Cardiac septum (tissue), 1 donor: Measurements from ENCODE around the gene MLST8. TPM values are rescaled to one million over a fixed set of nuclear protein-coding genes. Genes with fewer than 3 reads are reported as not detected.

ENCODE experiments used
- DNase-seq: peaks from one replicate; pipeline ENCODE4 v3.0.0-alpha.2; 2020; ENCODE audit warnings: low spot score
- intact Hi-C: fragments of 100-400 bp; cut with DNase I; formaldehyde crosslinking; loops from one replicate; pipeline ENCODE4 v1.14.0; 2022
- total RNA-seq: library from RNA; stranded (reverse); fragmentation: NEBNext Ultra II Directional; extraction: Animal tissue kit (Norgen Biotek cat#: 25700); gene quantifications from one replicate; pipeline ENCODE4 v1.2.1, GENCODE V29; 2021
- donor health status: DM: no; HTN: no; CAD: no.

MLST8 gene
- total RNA-seq, 1 donor from 2014 or later, result 26.3 TPM

DNA sequence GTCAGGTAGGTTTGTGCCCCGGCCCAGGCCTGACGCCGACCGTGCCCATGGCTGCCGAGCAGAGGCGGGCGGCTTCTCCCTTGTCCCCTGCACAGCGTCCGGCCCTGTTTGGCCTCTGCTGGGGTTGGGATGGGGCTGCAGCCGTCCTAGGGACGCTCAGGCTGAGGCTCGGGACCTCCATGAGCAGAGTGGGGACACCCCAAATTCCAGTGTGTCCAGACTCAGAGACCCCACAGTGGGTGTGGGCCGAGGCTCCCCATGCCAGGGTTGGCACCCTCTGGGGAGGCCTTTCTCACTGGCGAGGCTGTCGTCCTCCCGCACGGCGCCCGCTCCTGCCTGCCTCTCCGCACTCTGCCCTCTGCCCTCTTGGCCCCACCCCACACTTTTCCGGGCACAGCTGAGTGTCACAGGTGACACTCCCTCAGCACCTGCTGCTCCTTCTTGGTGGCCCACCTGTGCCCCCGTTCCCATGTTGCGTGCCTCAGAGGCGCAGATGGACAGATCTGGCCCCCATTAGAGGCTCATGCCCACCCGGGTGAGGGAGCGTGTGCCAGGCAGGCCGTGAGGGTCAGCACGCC, 33.6 kb upstream of the MLST8 start:
- DNase-seq, result no peak
- intact Hi-C loops, result no loop called here

GRCh38 chr16:2172688-2173335, 32.4 kb upstream of the MLST8 start:
- DNase-seq, result no peak
- intact Hi-C loops, result no loop called here

GRCh38 chr16:2173366-2173765, 31.9 kb upstream of the MLST8 start:
- DNase-seq, result no peak
- intact Hi-C loops, result no loop called here

- no peak for DNase-seq
- intact Hi-C loops, result no loop called here
These were observed 31.3 kb upstream of the MLST8 start for GRCh38 chr16:2173916-2174315.

DNA sequence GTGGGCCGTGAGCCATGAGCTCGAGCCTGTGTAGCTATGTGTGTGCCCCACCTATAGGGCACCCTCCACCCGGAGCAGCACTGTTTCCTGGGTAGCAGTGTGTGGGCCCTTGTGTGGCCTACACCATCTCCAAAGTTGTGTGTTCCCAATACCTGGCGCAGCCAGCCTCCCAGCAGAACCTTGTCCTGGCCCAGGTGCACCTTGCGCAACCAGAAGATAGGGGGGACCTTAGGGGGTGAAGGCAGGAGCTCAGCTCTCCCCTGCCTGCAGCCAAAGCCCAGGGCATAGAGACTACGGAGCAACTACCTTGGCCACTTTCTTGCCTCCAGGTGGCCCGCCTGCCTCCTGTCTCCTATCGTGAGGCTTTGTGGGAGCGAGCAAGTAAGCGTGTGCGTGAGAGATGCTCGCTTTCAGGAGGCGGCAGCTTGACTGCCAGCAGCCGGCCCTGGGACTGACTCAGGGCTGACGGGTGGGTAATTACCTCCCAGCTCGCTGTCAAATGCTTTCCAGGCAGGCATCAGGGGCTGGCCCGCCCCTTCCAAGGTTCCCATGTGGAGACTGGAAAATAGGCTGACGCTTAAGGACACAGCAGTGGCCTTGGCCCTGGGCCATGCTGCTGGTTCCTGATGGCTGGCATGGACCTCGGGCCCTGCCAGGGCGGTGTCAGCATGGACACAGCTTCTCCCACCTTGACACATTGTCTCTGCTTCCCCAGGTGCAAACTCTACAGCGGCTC, 30.7 kb upstream of the MLST8 start:
- DNase-seq, result no peak
- intact Hi-C loops, result no loop called here

DNA sequence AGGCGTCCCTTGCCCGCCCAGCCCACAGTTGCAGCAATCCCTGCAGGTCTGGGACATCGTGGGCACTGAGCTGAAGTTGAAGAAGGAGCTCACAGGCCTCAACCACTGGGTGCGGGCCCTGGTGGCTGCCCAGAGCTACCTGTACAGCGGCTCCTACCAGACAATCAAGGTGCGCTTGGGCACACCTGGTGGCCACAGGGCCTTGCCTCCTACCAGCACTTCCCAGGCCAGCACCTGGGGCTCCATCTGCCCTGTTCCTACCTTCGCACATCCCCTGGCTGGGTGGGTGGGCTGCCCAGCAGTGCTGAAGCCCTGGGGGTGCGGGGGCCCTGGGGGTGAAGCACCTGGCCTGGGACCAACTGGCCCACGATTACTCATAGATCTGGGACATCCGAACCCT, 29.8 kb upstream of the MLST8 start:
- DNase-seq, result no peak
- intact Hi-C loops, result no loop called here

GRCh38 chr16:2176047-2176446, 29.2 kb upstream of the MLST8 start:
- intact Hi-C loops, result no loop called here

GRCh38 chr16:2177101-2177500, 28.2 kb upstream of the MLST8 start:
- DNase-seq, result no peak

More at GRCh38 chr16:2176047-2176446, 29.2 kb upstream of the MLST8 start:
- DNase-seq, result no peak

GRCh38 chr16:2177561-2177960, 27.7 kb upstream of the MLST8 start:
- intact Hi-C loops, result no loop called here
- no peak for DNase-seq

More at GRCh38 chr16:2177101-2177500, 28.2 kb upstream of the MLST8 start:
- intact Hi-C loops, result no loop called here

- no peak for DNase-seq
- intact Hi-C loops, result no loop called here
These were observed 26.7 kb upstream of the MLST8 start for GRCh38 chr16:2178321-2179106.

DNA sequence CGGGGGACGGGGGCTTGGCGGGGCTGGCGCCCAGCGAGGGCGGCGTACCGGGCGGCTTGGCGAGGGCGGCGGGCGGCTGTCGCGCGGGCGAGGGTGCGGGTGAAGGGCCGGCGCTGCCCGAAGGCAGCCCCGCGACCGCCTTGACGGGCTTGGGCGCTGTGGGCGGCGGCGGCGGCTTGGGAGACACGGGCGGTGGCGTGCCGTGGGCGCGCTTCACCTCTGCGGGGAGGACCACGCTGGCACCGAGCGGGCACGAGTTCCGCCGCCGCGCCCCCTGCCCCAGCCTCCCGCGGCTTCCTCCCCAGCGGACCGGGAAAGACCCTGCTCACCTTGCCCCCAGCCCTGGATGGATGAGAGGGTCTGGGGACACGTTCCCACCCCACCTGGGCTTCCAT, 26.1 kb upstream of the MLST8 start:
- DNase-seq, result no peak
- intact Hi-C loops, result no loop called here

DNA sequence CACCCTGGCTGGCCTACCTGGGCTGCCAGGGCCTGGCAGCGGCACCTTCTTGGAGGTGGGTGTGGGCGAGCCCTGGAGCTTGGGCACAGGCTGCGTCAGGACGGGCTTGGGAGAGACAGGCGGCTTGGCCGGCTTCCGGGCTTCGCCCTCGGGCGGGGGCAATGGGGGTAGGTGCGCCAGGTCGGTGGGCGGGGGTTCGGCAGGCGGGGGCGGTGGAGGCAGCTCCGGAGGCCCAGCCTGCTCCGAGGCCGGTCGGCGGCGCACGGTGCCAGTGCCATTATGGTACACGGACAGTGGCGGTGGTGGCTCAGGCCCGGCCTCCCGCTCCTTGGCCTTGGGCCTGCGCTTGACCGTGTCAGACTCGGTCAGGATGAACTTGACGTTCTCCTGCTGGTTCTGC, 25.7 kb upstream of the MLST8 start:
- intact Hi-C loops, result no loop called here
- DNase-seq, result no peak

GRCh38 chr16:2180461-2180860, 24.8 kb upstream of the MLST8 start:
- intact Hi-C loops, result no loop called here

DNA sequence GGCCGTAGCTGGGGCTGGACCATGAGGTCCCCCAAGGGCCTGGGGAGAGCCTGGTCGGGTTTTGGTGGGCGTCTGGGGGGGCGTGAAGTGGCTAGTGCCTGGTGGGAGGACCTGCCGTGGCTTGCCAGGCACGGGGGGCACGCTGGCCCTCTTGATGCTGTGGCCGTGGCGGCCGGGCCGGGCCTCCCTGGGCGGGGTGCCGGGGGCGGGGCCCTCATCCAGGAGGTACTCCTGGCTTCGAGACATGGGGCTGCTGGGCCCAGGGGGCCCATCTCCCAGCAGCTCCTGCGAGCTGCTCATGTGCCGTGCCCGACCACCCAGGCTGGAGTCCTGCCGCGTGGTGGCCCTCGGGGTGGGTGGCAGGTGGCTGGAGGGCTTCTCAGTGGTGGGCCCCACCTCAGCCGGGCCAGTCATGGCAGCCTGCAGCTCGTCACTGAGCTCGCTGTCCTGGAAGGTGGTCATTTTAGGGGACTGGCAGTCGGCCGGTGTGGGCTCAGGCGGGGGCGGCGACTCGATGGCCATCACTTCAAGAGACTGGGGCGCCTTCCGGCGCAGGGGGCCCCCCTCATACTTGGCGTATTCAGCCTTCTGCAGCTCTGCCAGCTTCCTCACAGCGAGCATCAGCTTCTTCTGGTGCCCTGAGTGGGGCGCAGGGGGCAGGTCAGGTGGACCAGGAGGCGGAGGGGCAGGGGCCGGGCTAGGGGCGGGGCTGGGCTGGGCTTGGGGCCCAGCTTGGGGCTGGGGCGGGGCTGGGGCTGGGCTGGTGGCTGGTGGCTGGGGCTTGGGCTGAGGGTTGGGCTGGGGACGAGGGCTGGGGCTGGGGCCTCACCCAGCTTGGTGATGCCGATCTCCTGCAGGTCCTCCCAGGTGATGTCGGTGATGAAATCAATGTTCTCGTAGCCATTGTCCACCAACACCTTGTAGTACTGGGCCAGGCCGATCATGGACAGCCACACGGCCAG, 24.0 kb upstream of the MLST8 start:
- intact Hi-C loops, result no loop called here
- no peak for DNase-seq

More at GRCh38 chr16:2180461-2180860, 24.8 kb upstream of the MLST8 start:
- DNase-seq, result no peak

DNA sequence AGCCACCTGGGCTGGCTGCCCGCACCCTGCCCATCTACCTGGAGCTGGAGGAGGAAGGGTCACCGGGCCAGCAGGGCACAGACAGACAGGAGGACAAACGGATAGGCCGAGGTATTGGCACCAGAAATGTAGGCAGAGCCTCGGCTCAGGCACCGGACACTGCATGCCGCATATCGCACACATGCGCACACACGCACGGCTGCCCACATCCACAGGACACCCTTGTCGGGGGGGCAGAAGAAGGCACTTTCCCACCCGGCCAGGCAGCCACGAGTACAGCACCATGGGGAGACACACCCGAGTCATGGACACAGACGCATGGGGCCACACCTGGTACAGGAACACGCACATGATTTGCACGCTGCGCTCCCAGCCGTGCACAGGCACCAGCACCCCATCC, 23.3 kb upstream of the MLST8 start:
- no peak for DNase-seq
- intact Hi-C loops, result no loop called here

- intact Hi-C loops, result no loop called here
These were observed 21.6 kb upstream of the MLST8 start for GRCh38 chr16:2183671-2184070.

DNA sequence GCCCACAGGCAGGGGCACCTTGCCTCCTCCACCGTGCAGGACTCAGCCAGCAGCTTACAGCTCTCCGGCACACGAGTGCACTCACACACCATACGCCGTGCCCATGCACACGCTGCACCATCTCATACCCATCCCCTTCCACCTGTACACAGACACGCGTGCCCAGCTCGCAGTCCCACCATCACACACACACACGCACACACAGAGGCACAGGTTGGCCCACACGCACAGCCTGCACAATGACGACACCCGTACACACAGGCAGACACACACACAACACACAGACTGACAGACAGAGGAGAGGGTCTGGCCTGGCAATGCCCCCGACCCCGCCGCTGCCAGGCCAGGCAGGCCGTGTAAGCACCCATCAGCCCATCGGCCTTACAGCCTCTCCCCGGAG, 20.9 kb upstream of the MLST8 start:
- intact Hi-C loops, result no loop called here
- no peak for DNase-seq

More at GRCh38 chr16:2183671-2184070, 21.6 kb upstream of the MLST8 start:
- no peak for DNase-seq

DNA sequence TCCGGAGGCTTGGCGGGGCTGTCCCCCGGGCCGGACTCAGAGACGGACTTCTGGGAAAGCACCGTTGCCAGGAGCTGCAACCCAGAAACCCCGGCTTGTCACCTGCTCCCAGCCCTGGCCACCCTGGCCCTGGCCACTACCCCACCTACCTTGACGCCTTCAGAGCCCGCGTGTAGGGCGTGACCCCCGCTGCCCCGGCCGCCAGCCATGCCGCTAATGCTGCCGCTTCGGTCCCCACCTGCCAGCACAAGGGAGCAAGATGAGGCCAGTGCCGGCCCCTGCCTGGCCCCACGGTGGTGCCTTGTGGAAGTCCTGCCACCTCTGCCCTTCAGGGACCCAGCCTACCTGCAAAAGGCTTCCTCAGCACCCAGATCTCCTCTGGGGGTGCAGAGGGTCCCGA, 20.3 kb upstream of the MLST8 start:
- intact Hi-C loops, result no loop called here
- DNase-seq, result no peak

- intact Hi-C loops, result no loop called here
These were observed 19.2 kb upstream of the MLST8 start for GRCh38 chr16:2186064-2186463.

More at GRCh38 chr16:2186064-2186463, 19.2 kb upstream of the MLST8 start:
- no peak for DNase-seq
